Lung (tissue), 12 donors: Measurements from ENCODE around the gene OTX2. TPM values are rescaled to one million over a fixed set of nuclear protein-coding genes. Genes with fewer than 3 reads are reported as not detected.

Experiments used
- ATAC-seq: fragments of 200-7000 bp; cut with Tn5 transposase; one replicate; pipeline ENCODE4 v1.9.1; 2020; ENCODE audit warnings: moderate number of reproducible peaks; ENCODE audit not compliant: insufficient read depth, low FRiP score
- DNase-seq, 3 donors: peaks; one replicate each; pipeline ENCODE4 v3.0.0-alpha.2; 2013 to 2017
- H3K27ac ChIP-seq, 2 donors: one replicate each; pipeline ENCODE4 v1.5.1; 2013; ENCODE audit warnings: mild to moderate bottlenecking in 2 of 2, moderate library complexity in 2 of 2, control low read depth in 1 of 2, inconsistent platforms in 1 of 2, low read depth in 1 of 2, low read length in 1 of 2
- H3K27me3 ChIP-seq, 3 donors: one replicate each; pipeline ENCODE4 v1.5.1; 2013; ENCODE audit warnings: low read length in 2 of 3; ENCODE audit not compliant: control insufficient read depth in 3 of 3, insufficient read depth in 3 of 3
- H3K36me3 ChIP-seq, 4 donors: one replicate each; pipeline ENCODE4 v1.5.1; 2013; ENCODE audit warnings: low read length in 4 of 4, mild to moderate bottlenecking in 1 of 4, moderate library complexity in 1 of 4; ENCODE audit not compliant: control insufficient read depth in 4 of 4, insufficient read depth in 4 of 4
- H3K4me1 ChIP-seq, 5 donors: one replicate each; pipeline ENCODE4 v1.5.1; 2013; ENCODE audit warnings: low read length in 5 of 5, mild to moderate bottlenecking in 2 of 5, moderate library complexity in 1 of 5; ENCODE audit not compliant: control insufficient read depth in 5 of 5, insufficient read depth in 5 of 5
- H3K4me3 ChIP-seq: one replicate; pipeline ENCODE4 v1.5.1; 2013; ENCODE audit warnings: mild to moderate bottlenecking, control low read depth, moderate library complexity
- H3K9ac ChIP-seq, 2 donors: one replicate each; pipeline ENCODE4 v1.5.1; 2013; ENCODE audit warnings: low read length in 2 of 2, control low read depth in 1 of 2; ENCODE audit not compliant: insufficient read depth in 1 of 2
- H3K9me3 ChIP-seq, 4 donors: one replicate each; pipeline ENCODE4 v1.5.1; 2013; ENCODE audit warnings: low read length in 3 of 4, mild to moderate bottlenecking in 1 of 4, moderate library complexity in 1 of 4; ENCODE audit not compliant: control insufficient read depth in 4 of 4, insufficient read depth in 3 of 4
- CTCF ChIP-seq: IDR thresholded peaks from 2 replicates; pipeline ENCODE4 v1.5.1; 2012; ENCODE audit warnings: mild to moderate bottlenecking; ENCODE audit errors: control extremely low read depth, extremely low read depth
- WGBS, 2 donors: extraction: QIAGEN DNeasy Blood & Tissue Kit; methylation state at CpG; one replicate each; pipeline ENCODE4 v1.1.7; 2013; 5-methylcytosine and 5-hydroxymethylcytosine counted together
- polyA plus RNA-seq, 2 donors: library from polyadenylated mRNA; stranded (reverse); fragments of 200-250 nt; gene quantifications; one replicate each; pipeline ENCODE4 v1.2.1, GENCODE V29; 2013
- total RNA-seq, 2 donors: library from RNA; depleted of rRNA in 1 of 2; stranded (reverse); fragments of >200 nt in 1 of 2; gene quantifications; one replicate each; pipeline ENCODE4 v1.2.1, GENCODE V29; 2014 to 2021
- donor health status: control.
- donor health status: control.
- donor health status: Bipolar disorder and iron deficiency.
- donor health status: healthy.
- donor health status: DM: yes; HTN: yes; CAD: no.

OTX2 gene
- total and polyA plus RNA-seq, 4 donors, result not detected

- Histone ChIP-seq H3K27ac (no peak overlapping the region), H3K4me1 (peaks cover 0 to 9% (median 0%) of the 10 kb centered on the region in 5 donors), H3K36me3 (no peaks in the 10 kb centered on the region), H3K9ac (no peak overlapping the region), H3K27me3 (peaks cover 26 to 96% (median 81%) of the 10 kb centered on the region in 3 donors), H3K9me3 (peaks cover 0 to 22% (median 0%) of the 10 kb centered on the region in 4 donors), H3K4me3 (no peak overlapping the region)
- DNase-seq (no peak), ATAC-seq (no peak)
- 5 to 7% methylated on average over 25 of the region's 25 CpGs for WGBS, 2 donors
- no peak for TF ChIP-seq CTCF
Measured at GRCh38 chr14:56812364-56813141, 2.3 kb upstream of the OTX2 start.

- 6 to 7% methylated on average over 36 to 39 of the region's 39 CpGs for WGBS, 2 donors
- peaks cover 19 to 95% (median 89%) of the 10 kb centered on the region in 3 donors for H3K27me3 ChIP-seq
- ATAC-seq (no peak), DNase-seq (no peak)
- H3K27ac ChIP-seq, result no peak overlapping the region
- no peak overlapping the region for H3K9ac ChIP-seq
- H3K9me3 ChIP-seq, result peaks cover 0 to 22% (median 0%) of the 10 kb centered on the region in 4 donors
- no peak overlapping the region for H3K4me3 ChIP-seq
- H3K36me3 ChIP-seq, result no peaks in the 10 kb centered on the region
- H3K4me1 ChIP-seq, result peaks cover 0 to 10% (median 0%) of the 10 kb centered on the region in 5 donors
- no peak for TF ChIP-seq CTCF
Measured at GRCh38 chr14:56811593-56812363, 1.5 kb upstream of the OTX2 start.

DNA sequence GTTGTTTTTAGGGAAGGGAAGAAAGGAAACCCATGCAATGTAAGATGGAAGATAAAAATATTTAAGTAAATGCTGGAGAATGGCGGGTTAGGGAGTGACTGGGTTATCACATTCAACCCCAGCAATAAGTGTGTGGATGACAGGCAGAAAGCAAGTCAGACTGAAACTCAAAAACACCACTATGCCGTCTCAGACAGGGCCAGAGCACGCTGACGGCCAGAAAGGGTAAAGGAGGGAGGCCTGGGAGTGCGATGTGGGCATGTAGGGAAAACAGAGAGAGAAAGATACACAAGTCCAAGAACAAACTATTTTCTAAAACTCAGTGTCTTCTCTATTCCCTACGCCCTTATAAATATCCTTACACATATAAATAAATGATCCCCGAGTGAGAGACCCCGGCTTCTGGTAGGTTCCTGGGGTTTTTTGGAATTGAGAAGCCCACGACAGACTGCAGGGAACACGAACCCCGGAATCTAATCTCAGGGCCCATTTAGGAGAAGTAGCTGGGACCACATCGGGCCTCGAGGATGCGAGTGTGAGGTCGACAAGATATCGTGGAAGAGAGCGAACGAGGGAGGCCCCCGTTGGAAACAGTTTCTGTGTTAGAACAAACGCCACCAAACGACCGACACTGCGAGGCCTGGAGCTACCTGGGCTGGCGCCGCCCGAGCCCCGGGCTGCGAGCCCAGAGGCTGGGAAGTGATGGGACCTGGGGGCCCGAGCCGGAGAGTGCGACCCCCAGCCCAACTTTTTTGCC lies 735 bp upstream of the OTX2 start:
- no peaks in the 10 kb centered on the region for H3K36me3 ChIP-seq
- no peak for TF ChIP-seq CTCF
- no peak overlapping the region for H3K4me3 ChIP-seq
- H3K9ac ChIP-seq, result no peak overlapping the region
- H3K27ac ChIP-seq, result no peak overlapping the region
- peaks cover 0 to 10% (median 0%) of the 10 kb centered on the region in 5 donors for H3K4me1 ChIP-seq
- peaks cover 0 to 22% (median 0%) of the 10 kb centered on the region in 4 donors for H3K9me3 ChIP-seq
- ATAC-seq, result no peak
- 5 to 11% methylated on average over 31 of the region's 31 CpGs for WGBS, 2 donors
- peaks cover 19 to 97% (median 92%) of the 10 kb centered on the region in 3 donors for H3K27me3 ChIP-seq
- DNase-seq, result no peak
